GM23248 (cell line): ENCODE measurements around the gene ATP2B2.

Source experiments
- EZH2 ChIP-seq: fragments of 200-600 bp; sonication (generic); IDR thresholded peaks from 2 replicates; pipeline ENCODE4 v1.6.1; 2018; ENCODE audit warnings: antibody characterized with exemption, mild to moderate bottlenecking; ENCODE audit not compliant: insufficient read depth, poor library complexity, severe bottlenecking
- EZH2phosphoT487 ChIP-seq: fragments of 200-600 bp; sonication (generic); IDR thresholded peaks from 2 replicates; pipeline ENCODE4 v1.6.1; 2018; ENCODE audit warnings: antibody characterized with exemption, moderate library complexity, mild to moderate bottlenecking, low read depth; ENCODE audit not compliant: insufficient read depth

- TF ChIP-seq EZH2phosphoT487 (no peak), EZH2 (no peak)
Measured at GRCh38 chr3:10463533-10464434, 41.6 kb downstream of the ATP2B2 start.
